Stimulated activated CD4-positive, alpha-beta T cell treated with anti-CD3 and anti-CD28 coated beads, TNF-alpha, amount 100 ng/mL, for 48 hours (primary cell): ENCODE measurements around the gene FERMT3.

Experiments
- DNase-seq, 3 donors: peaks; one replicate each; pipeline ENCODE4 v3.0.0-alpha.2; 2020; ENCODE audit warnings: low read depth in 3 of 3

Gene FERMT3

DNA sequence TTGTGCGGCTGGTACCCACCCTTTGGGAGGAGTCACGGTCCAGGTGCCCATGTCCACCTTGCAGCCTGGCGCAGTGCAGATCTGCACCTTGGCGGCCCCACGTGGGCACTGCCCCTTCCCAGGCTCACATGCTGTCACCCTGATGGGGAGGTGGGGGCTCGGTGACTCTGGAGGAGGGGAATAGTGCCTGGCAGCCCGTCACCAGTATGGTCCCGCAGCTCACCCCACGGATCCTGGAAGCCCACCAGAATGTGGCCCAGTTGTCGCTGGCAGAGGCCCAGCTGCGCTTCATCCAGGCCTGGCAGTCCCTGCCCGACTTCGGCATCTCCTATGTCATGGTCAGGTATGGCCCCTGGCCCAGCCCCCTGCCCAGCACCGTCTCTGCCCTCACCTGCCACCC lies 14.3 kb downstream of the FERMT3 start:
- no peak for DNase-seq

DNA sequence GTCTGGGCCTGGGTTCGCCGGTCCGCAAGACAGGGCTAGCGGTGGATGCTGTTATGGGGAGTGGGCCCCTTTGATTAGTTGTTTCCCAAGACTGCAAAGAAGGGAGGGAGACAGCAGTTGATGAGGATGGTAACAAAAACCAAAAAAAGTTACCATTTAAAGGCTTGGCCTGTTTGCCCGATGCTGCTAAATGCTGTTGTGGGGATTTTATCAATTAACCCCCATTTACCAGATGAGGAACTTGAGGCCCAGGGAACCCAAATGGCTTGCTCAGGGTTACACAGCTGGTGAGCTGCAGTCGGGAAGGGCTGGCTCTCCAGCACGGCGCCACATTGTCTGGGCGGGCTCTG lies 16.1 kb downstream of the FERMT3 start:
- DNase-seq = no peak

DNA sequence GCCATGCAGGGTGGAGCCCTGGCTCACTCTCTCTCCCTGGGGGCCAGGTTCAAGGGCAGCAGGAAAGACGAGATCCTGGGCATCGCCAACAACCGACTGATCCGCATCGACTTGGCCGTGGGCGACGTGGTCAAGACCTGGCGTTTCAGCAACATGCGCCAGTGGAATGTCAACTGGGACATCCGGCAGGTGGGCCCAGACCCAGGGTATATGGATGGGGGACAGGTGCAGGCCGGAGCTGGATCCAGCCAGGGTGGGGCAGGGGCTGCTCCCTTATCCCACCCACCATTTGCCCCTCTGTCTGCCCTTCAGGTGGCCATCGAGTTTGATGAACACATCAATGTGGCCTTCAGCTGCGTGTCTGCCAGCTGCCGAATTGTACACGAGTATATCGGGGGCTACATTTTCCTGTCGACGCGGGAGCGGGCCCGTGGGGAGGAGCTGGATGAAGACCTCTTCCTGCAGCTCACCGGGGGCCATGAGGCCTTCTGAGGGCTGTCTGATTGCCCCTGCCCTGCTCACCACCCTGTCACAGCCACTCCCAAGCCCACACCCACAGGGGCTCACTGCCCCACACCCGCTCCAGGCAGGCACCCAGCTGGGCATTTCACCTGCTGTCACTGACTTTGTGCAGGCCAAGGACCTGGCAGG lies 16.6 kb downstream of the FERMT3 start:
- DNase-seq = no peak

DNA sequence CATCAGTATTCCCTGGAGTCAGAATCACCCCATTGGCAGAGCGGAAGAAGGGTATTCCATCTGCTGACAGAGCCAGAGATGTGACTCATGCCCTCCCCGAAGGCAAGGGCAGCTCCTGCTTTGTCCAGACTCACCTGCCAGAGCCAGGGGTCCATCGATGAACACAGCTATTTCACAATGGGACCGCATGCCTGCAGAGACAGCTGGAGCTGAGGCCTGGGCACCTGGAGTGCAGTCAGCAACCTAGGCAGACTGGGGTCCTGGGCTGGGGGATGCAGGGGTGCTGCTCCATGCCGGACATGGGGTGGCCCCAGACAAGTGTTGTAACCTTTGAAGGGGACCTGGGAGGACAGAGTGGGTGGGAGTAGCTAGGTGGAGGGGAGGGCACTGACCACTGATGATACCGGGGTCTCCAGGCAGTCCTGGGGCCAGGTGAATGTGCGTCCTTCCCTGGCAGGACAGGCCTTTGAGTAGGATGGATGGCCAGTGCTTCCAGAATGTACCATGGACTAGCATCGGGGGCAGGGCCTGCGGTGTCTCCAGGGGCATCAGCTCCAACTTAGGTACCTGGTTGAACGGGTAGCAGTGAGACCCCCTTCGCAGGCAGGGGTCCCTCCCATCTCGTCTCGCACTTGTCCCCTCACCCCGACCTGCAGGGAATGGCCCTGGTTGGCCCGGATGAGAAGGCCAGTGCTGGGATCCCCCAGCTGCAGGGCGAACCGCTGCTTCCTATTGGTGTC lies 17.8 kb downstream of the FERMT3 start:
- DNase-seq = no peak

DNA sequence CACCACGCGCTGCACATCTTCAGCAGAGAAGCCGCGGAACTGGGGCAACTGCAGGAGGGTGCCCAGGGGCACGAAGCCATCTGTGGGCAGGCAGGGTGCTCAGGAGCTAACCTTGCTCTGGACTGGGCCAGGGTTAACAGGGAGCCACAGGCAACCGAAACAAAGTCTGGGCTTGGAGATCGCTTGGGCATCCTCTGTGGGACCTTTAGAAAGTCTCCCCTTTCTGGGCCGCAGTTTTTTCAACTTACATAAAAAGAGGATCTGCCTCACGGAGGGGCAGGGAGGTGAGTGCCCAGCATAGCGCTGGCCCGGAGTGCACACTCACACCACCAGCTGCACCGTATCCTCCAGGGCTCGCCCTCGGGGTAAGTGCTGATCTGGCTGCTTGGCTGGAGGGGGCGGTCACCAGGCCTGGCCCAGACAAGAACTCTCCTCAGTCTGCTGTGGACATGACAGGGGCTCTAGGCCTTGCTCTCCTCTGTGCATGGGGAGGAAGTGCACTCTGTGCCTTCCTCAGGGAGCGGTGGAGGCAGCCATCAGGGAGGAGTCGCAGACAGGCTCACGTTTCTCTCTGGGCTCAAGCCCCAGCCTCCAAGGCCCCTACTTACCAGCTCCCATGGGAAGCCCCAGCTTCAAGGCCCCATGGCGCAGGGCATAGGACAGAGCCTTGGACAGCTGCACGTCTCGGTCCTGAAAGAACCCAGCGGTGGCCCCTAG lies 18.5 kb downstream of the FERMT3 start:
- no peak for DNase-seq

DNA sequence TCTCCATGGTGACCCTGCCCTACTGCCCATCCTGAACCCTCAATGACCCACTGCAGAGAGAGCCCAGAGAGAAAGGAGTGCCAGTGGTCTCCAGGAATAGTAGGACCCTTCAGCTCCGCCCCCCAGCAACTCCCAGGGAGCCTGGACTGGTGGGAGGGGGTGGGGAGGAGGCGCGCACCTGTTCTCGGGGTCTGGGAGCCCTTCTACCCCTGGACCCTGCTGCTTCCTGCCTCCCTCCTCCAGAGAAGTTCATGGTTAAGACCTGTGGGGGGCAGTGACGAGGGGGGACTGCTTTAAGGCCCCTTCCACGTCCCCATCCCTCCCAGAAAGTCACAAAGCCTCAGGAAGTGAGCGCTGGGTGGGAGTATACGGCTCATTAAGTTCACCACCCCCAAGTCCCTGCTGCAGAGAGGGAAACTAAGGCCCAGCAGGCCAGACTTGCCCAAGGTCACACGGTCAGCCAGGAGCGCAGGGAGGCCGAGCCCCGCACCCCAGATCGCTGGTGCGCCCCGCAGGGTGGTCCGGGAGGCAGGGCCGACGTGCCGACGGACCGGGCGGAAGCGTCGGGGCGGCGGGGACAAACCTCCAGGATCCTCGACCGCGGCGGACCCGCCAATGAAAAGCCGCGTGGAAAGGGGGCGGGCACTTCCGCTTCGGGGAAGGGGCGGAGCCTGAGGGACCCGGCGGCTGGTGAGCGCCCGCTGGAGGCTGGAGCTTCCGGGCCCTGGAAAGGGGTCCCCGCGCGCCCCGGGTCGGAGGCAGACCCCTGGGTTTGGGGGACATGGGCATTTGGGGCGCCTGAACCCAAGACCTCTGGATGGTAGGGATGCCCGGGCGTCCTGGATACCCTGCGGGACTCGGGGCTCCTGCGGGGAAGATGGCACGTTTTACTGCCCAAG lies 19.3 kb downstream of the FERMT3 start, which contains the start of the genes NUDT22 and TRPT1:
TSS of gene NUDT22 (plus strand) at position 667 of the 899 bp plus-strand sequence. CDS start 379 bp downstream, outside the sequence.
TSS of gene TRPT1 (minus strand) at position 579 of the 899 bp plus-strand sequence. CDS start at position 253, 326 bp downstream.
- DNase-seq = peak; percentile 86 to 95 (median 88)

DNA sequence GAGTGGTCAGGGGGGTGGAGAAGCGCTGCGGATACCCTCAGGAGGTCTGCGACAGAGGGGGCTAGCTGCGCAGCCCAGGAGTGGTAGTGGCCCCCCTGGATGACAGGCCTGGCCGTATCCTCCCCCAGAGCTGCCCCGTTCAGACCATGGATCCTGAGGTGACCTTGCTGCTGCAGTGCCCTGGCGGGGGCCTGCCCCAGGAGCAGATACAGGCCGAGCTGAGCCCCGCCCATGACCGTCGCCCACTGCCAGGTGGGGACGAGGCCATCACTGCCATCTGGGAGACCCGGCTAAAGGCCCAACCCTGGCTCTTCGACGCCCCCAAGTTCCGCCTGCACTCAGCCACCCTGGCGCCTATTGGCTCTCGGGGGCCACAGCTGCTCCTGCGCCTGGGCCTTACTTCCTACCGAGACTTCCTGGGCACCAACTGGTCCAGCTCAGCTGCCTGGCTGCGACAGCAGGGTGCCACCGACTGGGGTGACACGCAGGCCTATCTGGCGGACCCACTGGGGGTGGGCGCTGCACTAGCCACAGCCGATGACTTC lies 20.1 kb downstream of the FERMT3 start:
- peak in 1 of 3 donors; percentile 51 for DNase-seq

DNA sequence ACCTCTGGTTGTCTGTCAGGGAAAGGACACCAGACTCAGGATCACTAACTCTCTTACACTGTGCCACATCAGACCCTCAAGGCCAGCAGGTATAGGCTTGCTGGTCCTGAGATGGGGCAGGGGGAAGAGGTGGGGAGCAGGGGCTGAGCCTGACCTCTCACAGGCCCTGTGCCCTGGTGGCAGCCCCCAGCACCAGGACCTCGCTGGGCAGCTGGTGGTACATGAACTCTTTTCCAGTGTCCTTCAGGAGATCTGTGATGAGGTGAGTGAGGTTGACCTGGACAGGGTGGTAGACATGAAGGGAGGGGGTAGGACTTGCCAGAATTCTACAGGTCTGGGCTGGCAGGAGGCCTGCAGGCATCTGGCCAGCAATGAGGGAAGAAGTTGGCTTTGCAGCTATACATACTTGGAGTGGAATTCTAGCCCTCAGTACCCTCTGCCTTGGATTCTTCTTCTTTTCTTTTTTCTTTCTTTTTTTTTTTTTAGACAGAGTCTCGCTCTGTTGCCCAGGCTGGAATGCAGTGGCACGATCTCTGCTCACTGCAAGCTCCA lies 21.0 kb downstream of the FERMT3 start:
- DNase-seq = no peak

DNA sequence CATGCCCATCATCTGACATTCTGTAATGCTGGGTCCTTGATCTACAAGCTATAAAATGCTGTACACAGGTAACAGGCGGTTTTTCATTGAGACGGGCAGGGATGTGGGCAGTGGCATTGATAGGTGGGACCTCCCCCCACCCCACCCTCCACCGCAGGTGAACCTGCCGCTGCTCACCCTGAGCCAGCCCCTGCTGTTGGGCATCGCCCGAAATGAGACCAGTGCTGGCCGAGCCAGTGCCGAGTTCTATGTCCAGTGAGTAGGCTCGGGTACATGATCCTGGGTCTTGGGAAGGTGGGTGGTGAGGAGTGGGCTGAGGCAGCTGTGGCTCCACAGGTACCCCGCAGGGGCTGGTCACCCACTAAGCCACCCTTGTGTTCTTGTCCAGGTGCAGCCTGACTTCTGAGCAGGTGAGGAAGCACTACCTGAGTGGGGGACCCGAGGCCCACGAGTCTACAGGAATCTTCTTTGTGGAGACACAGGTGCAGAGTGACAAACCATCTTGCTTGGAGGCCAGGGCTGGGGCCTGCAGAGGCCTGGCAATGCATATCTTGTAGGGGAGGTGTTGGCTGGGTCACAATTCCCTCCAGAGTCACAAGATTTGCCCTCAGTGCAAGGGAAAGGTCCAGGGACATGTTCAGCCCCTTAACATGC lies 22.7 kb downstream of the FERMT3 start:
- no peak for DNase-seq

DNA sequence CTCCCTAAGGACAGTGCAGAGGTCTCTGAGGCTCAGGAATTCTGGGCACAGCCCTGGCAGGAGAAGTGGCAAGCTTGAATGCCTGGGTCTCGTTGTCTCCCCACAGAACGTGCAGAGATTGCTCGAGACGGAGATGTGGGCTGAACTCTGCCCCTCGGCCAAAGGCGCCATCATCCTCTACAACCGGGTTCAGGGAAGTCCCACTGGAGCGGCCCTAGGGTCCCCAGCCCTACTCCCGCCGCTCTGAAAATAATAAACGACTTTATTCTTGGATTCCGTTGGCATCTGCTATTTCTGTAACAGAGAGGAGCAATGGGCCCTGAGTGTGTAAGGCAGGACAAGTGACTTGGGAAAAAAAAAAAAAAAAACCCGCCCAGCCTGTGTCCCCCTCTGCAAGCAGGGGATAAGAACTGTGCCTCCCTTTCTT lies 23.2 kb downstream of the FERMT3 start:
- DNase-seq = no peak

DNA sequence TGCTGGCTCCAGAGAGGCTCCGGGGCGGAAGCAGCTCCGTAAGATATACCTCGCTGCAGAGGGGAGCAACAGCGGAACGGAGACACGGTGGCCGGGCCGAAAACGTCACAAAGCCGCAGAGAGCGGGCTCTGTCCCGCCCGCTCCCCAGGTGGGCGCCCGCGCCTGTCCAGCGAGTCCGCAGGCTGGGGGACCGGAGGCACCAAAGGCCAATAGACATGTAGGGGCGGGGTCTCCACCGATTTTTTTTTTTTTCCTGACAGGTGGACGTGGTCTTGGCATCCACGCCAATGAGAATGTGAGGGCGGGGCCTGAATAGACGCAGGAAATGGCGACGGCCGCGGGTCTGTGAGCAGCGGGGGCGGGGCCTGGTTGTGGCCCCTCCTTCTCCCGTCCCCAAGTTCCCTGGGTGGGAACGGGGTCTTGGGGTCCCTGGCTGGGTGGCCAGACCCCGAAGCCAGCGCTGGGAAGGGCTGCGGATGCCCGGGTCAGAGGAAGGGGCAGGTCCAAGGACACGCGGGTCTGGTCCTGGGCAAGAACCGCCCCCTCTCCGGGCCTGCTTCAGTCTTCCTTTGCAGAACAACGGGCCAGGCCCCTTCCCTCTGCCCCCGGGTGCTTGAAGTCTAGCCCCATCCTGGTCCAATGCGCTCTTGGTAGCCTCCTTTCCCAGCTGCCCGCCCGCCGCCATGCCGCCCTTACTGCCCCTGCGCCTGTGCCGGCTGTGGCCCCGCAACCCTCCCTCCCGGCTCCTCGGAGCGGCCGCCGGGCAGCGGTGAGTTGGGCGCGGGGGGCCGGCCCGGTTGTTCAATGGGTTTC lies 23.9 kb downstream of the FERMT3 start, which contains the start of gene DNAJC4:
TSS of gene DNAJC4 (plus strand) at position 378 of the 814 bp plus-strand sequence. CDS start at position 685, 307 bp downstream.
- peak; percentile 74 to 90 (median 76) for DNase-seq

DNA sequence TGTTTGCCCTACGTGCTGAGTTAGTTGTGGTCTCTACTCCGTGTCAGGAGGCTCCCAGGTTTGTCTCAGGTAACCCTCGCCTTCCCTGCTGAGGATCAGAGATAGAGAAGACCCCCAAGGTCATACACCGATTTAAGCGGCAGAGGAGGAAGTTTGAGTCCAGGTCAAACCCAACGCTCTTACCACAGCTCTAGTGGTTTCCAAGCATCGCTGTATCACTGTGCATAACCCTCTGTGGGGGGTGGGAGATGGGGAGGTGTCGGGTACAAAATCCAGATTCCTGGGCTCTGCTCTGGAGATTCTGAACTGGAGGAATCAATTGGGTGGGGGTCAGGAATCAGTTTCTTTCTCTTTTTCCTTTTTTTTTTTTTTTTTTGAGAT lies 24.5 kb downstream of the FERMT3 start:
- no peak for DNase-seq

DNA sequence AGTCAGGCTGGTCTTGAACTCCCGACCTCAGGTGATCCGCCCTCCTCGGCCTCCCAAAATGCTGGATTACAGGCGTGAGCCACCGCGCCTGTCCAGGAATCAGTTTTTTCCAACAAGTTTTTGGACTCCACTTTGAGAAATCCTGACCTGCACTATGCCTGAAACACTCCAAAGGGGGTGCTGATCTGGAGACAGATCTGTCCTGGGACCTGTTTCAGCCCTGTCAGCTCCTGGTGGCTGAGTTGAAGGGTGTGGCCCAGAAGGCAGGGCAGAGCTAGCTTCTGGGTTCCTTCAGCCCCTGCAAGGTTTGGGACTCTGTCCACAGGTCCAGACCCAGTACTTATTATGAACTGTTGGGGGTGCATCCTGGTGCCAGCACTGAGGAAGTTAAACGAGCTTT lies 25.0 kb downstream of the FERMT3 start:
- DNase-seq = no peak

DNA sequence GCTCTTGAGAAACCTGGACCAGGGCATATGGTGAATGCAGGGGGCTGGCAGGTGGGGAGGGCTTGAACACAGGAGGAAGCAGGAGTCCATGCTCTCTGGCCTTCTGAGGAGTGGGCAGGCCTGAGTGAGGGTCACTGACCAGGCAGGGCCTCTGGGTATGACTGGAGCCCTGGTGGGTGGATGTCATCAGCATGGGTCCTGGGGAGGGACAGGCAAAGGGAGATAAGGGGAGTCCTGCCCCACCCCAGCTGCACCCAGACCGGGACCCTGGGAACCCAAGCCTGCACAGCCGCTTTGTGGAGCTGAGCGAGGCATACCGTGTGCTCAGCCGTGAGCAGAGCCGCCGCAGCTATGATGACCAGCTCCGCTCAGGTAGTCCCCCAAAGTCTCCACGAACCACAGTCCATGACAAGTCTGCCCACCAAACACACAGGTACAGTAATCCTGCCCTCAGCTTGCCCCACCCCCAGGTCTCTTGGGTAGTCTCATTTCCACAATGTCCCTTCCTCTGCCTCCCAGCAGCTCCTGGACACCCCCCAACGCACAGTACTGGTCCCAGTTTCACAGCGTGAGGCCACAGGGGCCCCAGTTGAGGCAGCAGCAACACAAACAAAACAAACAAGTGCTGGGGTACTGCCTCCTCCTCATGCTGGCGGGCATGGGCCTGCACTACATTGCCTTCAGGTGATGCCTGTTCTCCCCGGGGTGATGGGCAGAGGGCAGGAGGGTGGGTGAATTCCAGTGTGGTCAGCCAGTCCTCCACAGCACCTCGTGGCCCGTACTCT lies 25.9 kb downstream of the FERMT3 start:
- no peak for DNase-seq

DNA sequence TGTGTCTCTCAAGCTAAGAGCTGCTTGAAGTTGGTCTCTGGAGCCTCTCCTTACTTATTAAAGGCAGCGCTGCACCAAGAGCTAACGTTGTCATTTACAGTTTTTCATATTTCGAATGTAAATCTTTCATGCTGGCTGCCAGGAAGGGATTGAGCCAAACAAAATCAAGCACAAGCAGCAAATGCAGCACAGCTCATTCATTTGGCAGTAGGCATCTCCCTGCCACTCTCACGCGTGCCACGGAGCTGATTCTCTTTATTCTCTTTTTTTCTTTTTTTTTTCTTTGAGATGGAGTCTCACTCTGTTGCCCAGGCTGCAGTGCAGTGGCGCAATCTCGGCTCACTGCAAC lies 26.4 kb downstream of the FERMT3 start:
- DNase-seq = no peak

DNA sequence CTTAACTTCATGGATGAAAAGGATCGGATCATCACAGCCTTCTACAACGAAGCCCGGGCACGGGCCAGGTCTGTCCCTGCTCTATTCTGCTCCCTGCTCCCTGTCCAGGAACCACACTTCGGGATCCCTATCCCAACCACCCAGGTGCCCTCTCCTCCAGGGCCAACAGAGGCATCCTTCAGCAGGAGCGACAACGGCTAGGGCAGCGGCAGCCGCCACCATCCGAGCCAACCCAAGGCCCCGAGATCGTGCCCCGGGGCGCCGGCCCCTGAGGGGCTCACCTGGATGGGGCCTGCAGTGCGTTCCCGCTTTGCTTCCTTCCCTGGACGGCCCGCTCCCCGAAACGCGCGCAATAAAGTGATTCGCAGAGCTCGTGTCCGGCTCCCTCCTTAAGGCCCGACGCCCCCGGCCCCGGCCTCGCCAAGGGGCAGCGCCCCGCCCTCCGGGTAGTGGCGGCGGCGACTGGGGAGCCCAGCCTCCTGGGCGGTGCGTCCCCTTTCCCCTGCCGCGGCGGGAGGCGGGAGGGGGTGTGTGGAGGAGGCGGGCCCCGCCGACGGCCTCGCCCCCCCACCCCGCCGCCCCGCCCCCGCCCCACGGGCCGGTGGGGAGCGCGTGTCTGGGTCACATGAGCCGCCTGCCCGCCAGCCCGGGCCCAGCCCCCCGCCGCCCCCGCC lies 27.5 kb downstream of the FERMT3 start, which contains the start of gene VEGFB:
TSS of gene VEGFB (plus strand) at position 672 of the 674 bp plus-strand sequence. CDS start 250 bp downstream, outside the sequence.
- DNase-seq = peak in 1 of 3 donors; percentile 58

DNA sequence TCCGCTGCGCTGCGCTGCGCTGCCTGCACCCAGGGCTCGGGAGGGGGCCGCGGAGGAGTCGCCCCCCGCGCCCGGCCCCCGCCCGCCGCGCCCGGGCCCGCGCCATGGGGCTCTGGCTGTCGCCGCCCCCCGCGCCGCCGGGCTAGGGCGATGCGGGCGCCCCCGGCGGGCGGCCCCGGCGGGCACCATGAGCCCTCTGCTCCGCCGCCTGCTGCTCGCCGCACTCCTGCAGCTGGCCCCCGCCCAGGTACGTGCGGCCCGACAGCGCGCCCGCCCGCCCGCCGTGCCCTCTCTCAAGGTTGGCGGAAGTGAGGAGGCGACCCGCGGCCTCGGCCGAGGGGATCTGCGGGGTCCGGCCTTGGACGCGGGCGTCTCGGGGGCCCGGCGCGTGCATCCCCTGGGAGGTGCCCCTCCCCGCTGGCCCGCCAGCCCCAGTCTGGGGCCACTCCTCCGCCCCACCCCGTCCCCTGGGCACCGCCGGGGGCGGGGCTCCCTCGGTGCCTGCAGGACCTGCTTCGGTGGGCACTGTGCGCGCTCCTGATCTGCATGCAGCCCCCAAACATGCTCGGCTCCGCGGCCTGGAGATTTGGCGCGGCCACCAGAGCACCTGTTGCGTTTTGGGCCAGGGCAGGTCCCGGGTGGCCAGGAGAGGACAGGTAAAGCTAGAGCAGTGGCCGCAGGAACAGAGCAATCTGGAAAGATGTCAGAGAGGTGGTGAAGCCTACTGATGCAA lies 28.3 kb downstream of the FERMT3 start:
- no peak for DNase-seq
